D721Med (cell line): ENCODE results near the gene DNAJC22.

Experiments used
- DNase-seq: peaks from one replicate; pipeline ENCODE4 v3.0.0; 2011; ENCODE audit warnings: low spot score; ENCODE audit not compliant: insufficient read length
- FAIRE-seq: peaks from 2 replicates; lab custom pipeline; 2011; peaks lifted over from hg19 to GRCh38; lab: Jason Lieb, UNC
- TF ChIP-seq, protein P1 (sequence below): IDR thresholded peaks from 2 replicates; pipeline ENCODE4 v1.5.1; 2012; ENCODE audit warnings: mild to moderate bottlenecking, control low read depth; ENCODE audit not compliant: insufficient read depth; ENCODE audit errors: missing control alignments

DNAJC22 gene

DNA sequence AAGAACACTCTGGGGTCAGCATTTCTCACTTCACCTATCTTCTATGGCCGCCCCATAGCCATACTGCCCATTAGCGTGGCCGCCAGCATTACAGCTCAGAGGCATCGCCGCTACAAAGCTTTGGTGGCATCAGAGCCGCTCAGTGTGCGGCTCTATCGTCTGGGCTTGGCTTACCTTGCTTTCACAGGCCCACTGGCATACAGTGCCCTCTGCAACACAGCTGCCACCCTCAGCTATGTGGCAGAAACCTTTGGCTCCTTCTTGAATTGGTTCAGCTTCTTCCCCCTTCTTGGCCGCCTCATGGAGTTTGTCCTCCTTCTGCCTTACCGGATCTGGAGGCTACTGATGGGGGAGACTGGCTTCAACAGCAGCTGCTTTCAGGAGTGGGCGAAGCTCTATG is 2.6 kb downstream of the DNAJC22 start:
- FAIRE-seq (no peak), DNase-seq (no peak)
- TF ChIP-seq, protein P1, sequence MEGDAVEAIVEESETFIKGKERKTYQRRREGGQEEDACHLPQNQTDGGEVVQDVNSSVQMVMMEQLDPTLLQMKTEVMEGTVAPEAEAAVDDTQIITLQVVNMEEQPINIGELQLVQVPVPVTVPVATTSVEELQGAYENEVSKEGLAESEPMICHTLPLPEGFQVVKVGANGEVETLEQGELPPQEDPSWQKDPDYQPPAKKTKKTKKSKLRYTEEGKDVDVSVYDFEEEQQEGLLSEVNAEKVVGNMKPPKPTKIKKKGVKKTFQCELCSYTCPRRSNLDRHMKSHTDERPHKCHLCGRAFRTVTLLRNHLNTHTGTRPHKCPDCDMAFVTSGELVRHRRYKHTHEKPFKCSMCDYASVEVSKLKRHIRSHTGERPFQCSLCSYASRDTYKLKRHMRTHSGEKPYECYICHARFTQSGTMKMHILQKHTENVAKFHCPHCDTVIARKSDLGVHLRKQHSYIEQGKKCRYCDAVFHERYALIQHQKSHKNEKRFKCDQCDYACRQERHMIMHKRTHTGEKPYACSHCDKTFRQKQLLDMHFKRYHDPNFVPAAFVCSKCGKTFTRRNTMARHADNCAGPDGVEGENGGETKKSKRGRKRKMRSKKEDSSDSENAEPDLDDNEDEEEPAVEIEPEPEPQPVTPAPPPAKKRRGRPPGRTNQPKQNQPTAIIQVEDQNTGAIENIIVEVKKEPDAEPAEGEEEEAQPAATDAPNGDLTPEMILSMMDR, result no peak

DNA sequence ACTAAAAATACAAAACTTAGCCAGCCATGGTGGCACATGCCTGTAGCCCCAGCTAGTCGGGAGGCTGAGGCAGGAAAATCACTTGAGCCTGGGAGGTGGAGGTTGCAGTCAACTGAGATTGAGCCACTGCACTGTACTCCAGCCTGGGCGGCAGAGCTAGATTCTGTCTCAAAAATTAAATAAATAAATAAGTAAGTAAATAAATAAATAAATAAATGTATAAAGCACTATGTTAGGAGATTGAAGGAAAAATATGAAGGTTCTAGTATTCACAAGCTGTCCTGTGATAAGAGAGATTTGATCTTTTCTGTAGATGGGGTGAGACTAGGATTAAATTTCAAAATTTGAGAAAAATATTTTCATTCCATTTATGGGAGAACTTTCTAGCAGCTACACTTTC is 5.7 kb downstream of the DNAJC22 start:
- FAIRE-seq, result no peak
- DNase-seq, result no peak
- TF ChIP-seq, protein P1, result no peak

DNA sequence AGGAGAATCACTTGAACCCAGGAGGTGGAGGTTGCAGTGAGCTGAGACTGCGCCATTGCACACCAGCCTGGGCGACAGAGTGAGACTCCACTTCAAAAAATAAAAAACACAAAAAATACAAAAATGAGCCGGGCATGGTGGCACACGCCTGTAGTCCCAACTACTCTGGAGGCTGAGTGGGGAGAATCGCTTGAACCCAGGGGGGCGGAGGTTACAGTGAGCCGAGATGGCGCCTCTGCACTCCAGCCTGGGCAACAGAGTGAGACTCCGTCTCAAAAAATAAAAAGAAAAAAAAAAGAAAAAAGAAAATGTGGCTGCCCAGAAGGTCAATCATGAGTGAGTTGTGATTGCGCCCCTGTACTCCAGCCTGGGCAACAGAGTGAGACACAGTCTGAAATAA is 9.2 kb downstream of the DNAJC22 start:
- no peak for FAIRE-seq
- TF ChIP-seq, protein P1, result no peak

DNA sequence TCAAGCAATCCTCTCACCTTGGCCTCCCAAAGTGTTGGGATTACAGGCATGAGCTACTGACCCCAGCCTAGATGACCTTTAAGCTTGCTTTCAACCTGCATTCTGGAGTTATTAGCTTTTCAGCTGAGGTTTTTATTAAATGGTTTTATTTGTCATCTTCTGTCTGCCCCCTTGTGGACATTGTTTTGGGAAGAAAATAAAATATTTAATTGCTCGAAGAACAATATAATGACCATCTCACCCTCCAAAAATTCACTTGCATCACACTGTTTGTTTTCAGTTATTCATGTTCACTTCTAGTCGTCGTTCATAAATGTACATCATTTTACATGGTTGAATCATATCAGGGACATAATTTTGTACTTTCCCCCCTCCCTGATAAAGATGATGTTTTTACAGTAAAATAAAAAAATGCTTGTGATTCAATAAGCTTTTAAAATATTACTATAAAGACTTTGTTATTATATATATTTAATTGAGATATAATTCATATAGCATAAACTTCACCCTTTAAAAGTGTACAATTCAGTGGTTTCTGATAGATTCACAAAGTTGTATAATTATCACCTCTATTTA is 10.5 kb downstream of the DNAJC22 start:
- no peak for FAIRE-seq
- TF ChIP-seq, protein P1, result peak; percentile 49
- no peak for DNase-seq

More for the DNA sequence above, 9.2 kb downstream of the DNAJC22 start:
- DNase-seq, result no peak

DNA sequence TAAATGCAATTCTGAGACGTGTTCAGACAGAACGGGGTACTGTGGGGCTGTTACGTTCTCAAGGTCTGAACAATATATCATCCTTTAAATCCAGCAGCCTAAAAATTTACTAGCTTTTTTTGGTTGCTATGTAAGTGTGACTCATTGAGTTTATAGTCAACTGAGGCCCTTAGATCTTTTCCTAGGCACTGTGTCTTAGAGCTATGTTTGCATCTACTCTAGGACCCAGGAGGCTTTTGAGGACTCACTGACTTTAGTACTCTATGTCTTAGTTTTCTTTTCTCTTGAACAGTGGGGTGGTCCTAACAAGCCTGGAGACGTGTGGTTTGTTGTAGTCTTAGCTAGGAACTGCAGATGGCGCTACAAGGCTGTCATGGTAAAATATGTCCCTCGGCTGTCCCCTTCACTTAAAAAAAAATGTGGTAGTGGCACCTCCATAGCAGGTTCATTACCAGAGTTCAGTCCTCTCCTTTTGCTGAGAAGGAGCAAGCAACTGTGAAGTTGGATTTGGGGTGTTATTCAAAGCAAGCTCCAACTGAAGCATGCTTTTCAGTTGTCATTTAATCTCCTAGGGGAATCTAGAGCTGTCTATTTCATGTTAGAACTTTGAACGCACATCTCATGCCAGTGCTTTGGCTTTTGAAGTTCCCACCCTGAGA is 11.9 kb downstream of the DNAJC22 start:
- TF ChIP-seq, protein P1, result peak; percentile 88
- FAIRE-seq (peak; percentile 67), DNase-seq (no peak)

DNA sequence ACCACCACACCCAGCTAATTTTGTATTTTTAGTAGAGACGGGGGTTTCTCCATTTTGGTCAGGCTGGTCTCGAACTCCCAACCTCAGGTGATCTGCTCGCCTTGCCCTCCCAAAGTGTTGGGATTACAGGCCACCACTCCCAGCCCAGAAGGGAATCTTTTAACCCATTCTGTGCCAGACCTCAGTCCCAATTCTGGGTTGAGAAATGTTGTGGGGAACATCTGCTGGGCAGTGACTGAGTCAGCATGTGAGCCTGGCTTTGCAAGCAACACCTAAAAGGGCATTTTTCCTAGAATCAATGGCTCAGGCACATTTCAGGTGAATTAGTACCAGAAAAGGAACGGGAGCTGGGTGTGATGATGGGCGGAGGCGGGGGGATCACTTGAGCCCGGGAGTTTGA is 13.0 kb downstream of the DNAJC22 start:
- TF ChIP-seq, protein P1, result no peak
- FAIRE-seq, result no peak

DNA sequence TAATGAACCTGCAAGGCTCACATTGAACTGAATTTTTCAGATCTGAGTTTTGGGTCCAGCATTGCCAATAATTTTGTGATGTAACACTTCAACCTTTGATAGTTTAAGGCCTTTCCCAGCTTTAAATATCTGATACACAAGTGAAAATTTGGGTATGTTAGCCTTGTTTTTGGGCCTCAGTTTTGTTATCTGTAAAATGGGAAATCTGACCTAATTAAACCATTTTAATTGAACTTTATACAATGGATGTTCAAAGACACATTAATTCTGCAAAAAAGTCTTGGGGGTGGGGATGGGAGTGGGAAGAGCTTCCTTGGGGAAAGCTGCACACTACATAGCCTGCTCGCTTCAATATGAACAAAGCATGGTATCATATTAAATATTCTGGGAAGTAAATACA is 15.4 kb downstream of the DNAJC22 start:
- TF ChIP-seq, protein P1, result no peak
- FAIRE-seq (no peak), DNase-seq (no peak)

More for the DNA sequence above, 13.0 kb downstream of the DNAJC22 start:
- no peak for DNase-seq
